Measurements from ENCODE around the gene CD244. TPM values are rescaled to one million over a fixed set of nuclear protein-coding genes. Genes with fewer than 3 reads are reported as not detected.
A peak's percentile ranks its signal among the peaks of the same experiment; 100 is the strongest.

CD244 gene
- total RNA-seq, 4 donors from 2014 or later: 0.80 to 2.8 (median 1.3) TPM; not detected in 1

- peaks cover 0 to 11% (median 3%) of the 10 kb centered on the region in 4 donors for H3K4me1 ChIP-seq
- peak overlapping the region in 1 of 4 donors; percentile 28 for H3K4me3 ChIP-seq
- H3K27ac ChIP-seq: peak overlapping the region in 1 of 4 donors; percentile 85
- H3K27me3 ChIP-seq: no peaks in the 10 kb centered on the region
- TF ChIP-seq, protein P1, sequence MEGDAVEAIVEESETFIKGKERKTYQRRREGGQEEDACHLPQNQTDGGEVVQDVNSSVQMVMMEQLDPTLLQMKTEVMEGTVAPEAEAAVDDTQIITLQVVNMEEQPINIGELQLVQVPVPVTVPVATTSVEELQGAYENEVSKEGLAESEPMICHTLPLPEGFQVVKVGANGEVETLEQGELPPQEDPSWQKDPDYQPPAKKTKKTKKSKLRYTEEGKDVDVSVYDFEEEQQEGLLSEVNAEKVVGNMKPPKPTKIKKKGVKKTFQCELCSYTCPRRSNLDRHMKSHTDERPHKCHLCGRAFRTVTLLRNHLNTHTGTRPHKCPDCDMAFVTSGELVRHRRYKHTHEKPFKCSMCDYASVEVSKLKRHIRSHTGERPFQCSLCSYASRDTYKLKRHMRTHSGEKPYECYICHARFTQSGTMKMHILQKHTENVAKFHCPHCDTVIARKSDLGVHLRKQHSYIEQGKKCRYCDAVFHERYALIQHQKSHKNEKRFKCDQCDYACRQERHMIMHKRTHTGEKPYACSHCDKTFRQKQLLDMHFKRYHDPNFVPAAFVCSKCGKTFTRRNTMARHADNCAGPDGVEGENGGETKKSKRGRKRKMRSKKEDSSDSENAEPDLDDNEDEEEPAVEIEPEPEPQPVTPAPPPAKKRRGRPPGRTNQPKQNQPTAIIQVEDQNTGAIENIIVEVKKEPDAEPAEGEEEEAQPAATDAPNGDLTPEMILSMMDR (IDR thresholded peaks at IDR 0.05): no peak
- TF ChIP-seq POLR2A (IDR thresholded peaks at IDR 0.05): no peak
- no peaks in the 10 kb centered on the region for H3K36me3 ChIP-seq
- no peaks in the 10 kb centered on the region for H3K9me3 ChIP-seq
- no peak for DNase-seq
Measured at GRCh38 chr1:160800142-160800541, 62.5 kb downstream of the CD244 start.

- Histone ChIP-seq H3K4me3 (peak overlapping the region in 1 of 4 donors; percentile 4), H3K27me3 (no peaks in the 10 kb centered on the region), H3K9me3 (no peaks in the 10 kb centered on the region), H3K36me3 (no peaks in the 10 kb centered on the region), H3K27ac (peak overlapping the region in 1 of 4 donors; percentile 85), H3K4me1 (peaks cover 0 to 11% (median 3%) of the 10 kb centered on the region in 4 donors)
- no peak for DNase-seq
- TF ChIP-seq POLR2A (IDR thresholded peaks at IDR 0.05): no peak
- TF ChIP-seq, protein P1 (IDR thresholded peaks at IDR 0.05): no peak
Measured at GRCh38 chr1:160799641-160800040, 63.0 kb downstream of the CD244 start.

GRCh38 chr1:160798439-160798838, 64.2 kb downstream of the CD244 start:
- TF ChIP-seq POLR2A (IDR thresholded peaks at IDR 0.05): no peak
- TF ChIP-seq, protein P1 (IDR thresholded peaks at IDR 0.05): no peak
- Histone ChIP-seq H3K9me3 (no peaks in the 10 kb centered on the region), H3K27ac (peak overlapping the region in 3 of 4 donors; percentile 21 to 85 (median 45)), H3K27me3 (no peaks in the 10 kb centered on the region), H3K4me3 (peak overlapping the region in 1 of 4 donors; percentile 33), H3K4me1 (peaks cover 0 to 11% (median 3%) of the 10 kb centered on the region in 4 donors), H3K36me3 (no peaks in the 10 kb centered on the region)
- no peak for DNase-seq

- Histone ChIP-seq H3K4me1 (peaks cover 0 to 11% (median 3%) of the 10 kb centered on the region in 4 donors), H3K4me3 (peak overlapping the region in 2 of 4 donors; percentile 33 to 36), H3K27ac (peak overlapping the region in 3 of 4 donors; percentile 21 to 85 (median 80)), H3K27me3 (no peaks in the 10 kb centered on the region), H3K9me3 (no peaks in the 10 kb centered on the region), H3K36me3 (no peaks in the 10 kb centered on the region)
- no peak for TF ChIP-seq POLR2A (IDR thresholded peaks at IDR 0.05)
- TF ChIP-seq, protein P1 (IDR thresholded peaks at IDR 0.05): no peak
- peak in 2 of 3 donors; percentile 80 to 82 for DNase-seq
Measured at GRCh38 chr1:160797861-160798273, 64.8 kb downstream of the CD244 start.

DNA sequence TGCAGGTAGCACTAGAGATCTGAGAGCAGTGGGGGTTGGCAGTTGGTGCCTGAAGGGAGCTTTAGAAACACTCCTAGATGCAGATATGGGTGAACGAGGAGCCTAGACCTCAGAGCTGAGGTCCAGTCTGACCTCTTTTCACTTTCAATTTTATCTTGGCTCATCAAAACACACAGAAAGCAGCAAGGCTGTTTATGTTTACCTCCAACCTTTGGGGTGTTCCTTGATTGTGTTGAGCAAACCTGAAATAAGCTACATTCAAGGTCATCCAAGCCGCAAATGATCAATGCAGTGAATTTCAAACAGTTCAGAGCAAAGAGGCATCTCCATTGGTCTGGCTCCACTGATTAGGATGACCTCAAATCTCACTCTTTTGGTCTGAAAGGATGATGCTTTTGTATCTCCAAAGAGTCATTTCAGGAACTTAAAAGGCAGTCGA, 65.4 kb downstream of the CD244 start:
- Histone ChIP-seq H3K4me3 (peak overlapping the region; percentile 19 to 36 (median 32)), H3K27ac (peak overlapping the region; percentile 13 to 85 (median 81)), H3K4me1 (peaks cover 0 to 11% (median 3%) of the 10 kb centered on the region in 4 donors), H3K36me3 (no peaks in the 10 kb centered on the region), H3K27me3 (no peaks in the 10 kb centered on the region), H3K9me3 (no peaks in the 10 kb centered on the region)
- DNase-seq: no peak
- TF ChIP-seq, protein P1 (IDR thresholded peaks at IDR 0.05): no peak
- TF ChIP-seq POLR2A (IDR thresholded peaks at IDR 0.05): no peak
